GM13976 (cell line): ENCODE results near the gene RASGEF1C.

Experiments used
- DNase-seq: peaks from one replicate; pipeline ENCODE4 v3.0.0; 2012; ENCODE audit warnings: low spot score
- in situ Hi-C: fragments of 300-500 bp; cut with MboI; formaldehyde crosslinking; loops from one replicate; pipeline ENCODE4 v1.12.0; 2022; ENCODE audit warnings: low sequenced_read_pairs, mixed read lengths, inconsistent platforms; ENCODE audit not compliant: unreplicated experiment
- TF ChIP-seq, protein P1 (sequence below): IDR thresholded peaks from 2 replicates; pipeline ENCODE4 v1.5.1; 2012; ENCODE audit warnings: borderline replicate concordance, mild to moderate bottlenecking; ENCODE audit not compliant: insufficient read depth; ENCODE audit errors: extremely low read depth, missing control alignments, control extremely low read depth

The RASGEF1C gene

GRCh38 chr5:180133971-180134508 is 75.0 kb downstream of the RASGEF1C start:
- in situ Hi-C loops = no loop called here
- TF ChIP-seq, protein P1, sequence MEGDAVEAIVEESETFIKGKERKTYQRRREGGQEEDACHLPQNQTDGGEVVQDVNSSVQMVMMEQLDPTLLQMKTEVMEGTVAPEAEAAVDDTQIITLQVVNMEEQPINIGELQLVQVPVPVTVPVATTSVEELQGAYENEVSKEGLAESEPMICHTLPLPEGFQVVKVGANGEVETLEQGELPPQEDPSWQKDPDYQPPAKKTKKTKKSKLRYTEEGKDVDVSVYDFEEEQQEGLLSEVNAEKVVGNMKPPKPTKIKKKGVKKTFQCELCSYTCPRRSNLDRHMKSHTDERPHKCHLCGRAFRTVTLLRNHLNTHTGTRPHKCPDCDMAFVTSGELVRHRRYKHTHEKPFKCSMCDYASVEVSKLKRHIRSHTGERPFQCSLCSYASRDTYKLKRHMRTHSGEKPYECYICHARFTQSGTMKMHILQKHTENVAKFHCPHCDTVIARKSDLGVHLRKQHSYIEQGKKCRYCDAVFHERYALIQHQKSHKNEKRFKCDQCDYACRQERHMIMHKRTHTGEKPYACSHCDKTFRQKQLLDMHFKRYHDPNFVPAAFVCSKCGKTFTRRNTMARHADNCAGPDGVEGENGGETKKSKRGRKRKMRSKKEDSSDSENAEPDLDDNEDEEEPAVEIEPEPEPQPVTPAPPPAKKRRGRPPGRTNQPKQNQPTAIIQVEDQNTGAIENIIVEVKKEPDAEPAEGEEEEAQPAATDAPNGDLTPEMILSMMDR = no peak
- no peak for DNase-seq

GRCh38 chr5:180133551-180133950 is 75.5 kb downstream of the RASGEF1C start:
- TF ChIP-seq, protein P1 = no peak
- in situ Hi-C loops = no loop called here
- no peak for DNase-seq

DNA sequence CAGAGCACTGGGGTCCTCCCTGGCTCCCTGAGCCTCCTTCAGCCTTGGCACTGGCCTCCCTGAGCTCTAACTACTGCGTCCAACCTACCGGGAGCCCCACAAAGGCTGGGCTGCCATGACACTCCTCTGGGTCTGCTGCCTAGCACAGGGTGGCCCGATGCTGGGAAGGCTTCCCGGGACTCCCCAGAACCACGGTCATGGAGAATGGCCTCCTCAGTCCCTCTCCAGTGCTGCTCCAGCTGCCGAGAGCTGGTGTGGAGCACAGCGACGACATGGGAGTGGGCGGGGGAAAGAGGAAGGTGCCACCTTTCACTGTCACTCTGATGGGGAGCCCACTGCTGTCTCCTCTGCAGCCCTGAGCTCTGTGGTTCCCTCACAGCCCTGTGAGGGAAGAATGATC is 76.0 kb downstream of the RASGEF1C start:
- no peak for DNase-seq
- TF ChIP-seq, protein P1 = no peak
- in situ Hi-C loops = no loop called here

GRCh38 chr5:180130876-180131740 is 77.9 kb downstream of the RASGEF1C start:
- TF ChIP-seq, protein P1 = no peak
- in situ Hi-C loops = no loop called here
- no peak for DNase-seq

- no peak for DNase-seq
- in situ Hi-C loops = no loop called here
- TF ChIP-seq, protein P1 = no peak
Measured at GRCh38 chr5:180130291-180130869, 78.6 kb downstream of the RASGEF1C start.

GRCh38 chr5:180129291-180130190 is 79.5 kb downstream of the RASGEF1C start:
- TF ChIP-seq, protein P1 = no peak
- DNase-seq = no peak
- in situ Hi-C loops = no loop called here
